Heart right ventricle (tissue), 16 donors: ENCODE measurements around the gene MAP3K7. TPM values are rescaled to one million over a fixed set of nuclear protein-coding genes. Genes with fewer than 3 reads are reported as not detected.
A peak's percentile ranks its signal among the peaks of the same experiment; 100 is the strongest.

Experiments
- ATAC-seq, 8 donors: fragments of 200-7000 bp; cut with Tn5 transposase; one replicate each; pipeline ENCODE4 v1.9.1; 2020; ENCODE audit warnings: mild to moderate bottlenecking in 8 of 8, moderate library complexity in 8 of 8, moderate number of reproducible peaks in 1 of 8
- DNase-seq, 2 donors: peaks; one replicate each; pipeline ENCODE4 v3.0.0-alpha.2; 2020
- H3K27ac ChIP-seq, 10 donors: fragments of 200-600 bp; sonication (generic) in 2 of 10; one replicate each; pipeline versions ENCODE4 v1.5.0 to v1.8.0; 2020 to 2022; ENCODE audit warnings: mild to moderate bottlenecking in 3 of 10
- H3K27me3 ChIP-seq, 7 donors: fragments of 200-600 bp; one replicate each; pipeline ENCODE4 v1.8.0; 2021 to 2022; ENCODE audit warnings: mild to moderate bottlenecking in 2 of 7
- H3K36me3 ChIP-seq, 9 donors: fragments of 200-600 bp; sonication (generic) in 1 of 9; one replicate each; pipeline versions ENCODE4 v1.5.0 to v1.8.0; 2020 to 2022; ENCODE audit warnings: mild to moderate bottlenecking in 2 of 9
- H3K4me1 ChIP-seq, 9 donors: fragments of 200-600 bp; sonication (generic) in 1 of 9; one replicate each; pipeline versions ENCODE4 v1.5.0 to v1.8.0; 2020 to 2022; ENCODE audit warnings: mild to moderate bottlenecking in 4 of 9
- H3K4me3 ChIP-seq, 10 donors: fragments of 200-600 bp; sonication (generic) in 2 of 10; one replicate each; pipeline versions ENCODE4 v1.5.0 to v1.8.0; 2020 to 2022; ENCODE audit warnings: mild to moderate bottlenecking in 7 of 10, moderate library complexity in 2 of 10
- H3K9me3 ChIP-seq, 11 donors: fragments of 200-600 bp in 10 of 11; sonication (generic) in 2 of 11; one replicate each; pipeline versions ENCODE4 v1.5.0 to v1.8.0; 2013 to 2022; ENCODE audit warnings: mild to moderate bottlenecking in 2 of 11, control low read depth in 1 of 11, moderate library complexity in 1 of 11
- CTCF ChIP-seq, 9 donors: fragments of 200-600 bp; sonication (generic) in 2 of 9; IDR thresholded peaks; one replicate each; pipeline versions ENCODE4 v1.5.0 to v1.8.0; 2021 to 2022; ENCODE audit warnings: antibody characterized with exemption in 9 of 9, mild to moderate bottlenecking in 5 of 9, moderate library complexity in 1 of 9
- WGBS, 2 donors: extraction: QIAGEN DNeasy Blood & Tissue Kit; methylation state at CpG; one replicate each; pipeline ENCODE4 v1.1.7; 2013; ENCODE audit warnings: inconsistent platforms in 1 of 2; 5-methylcytosine and 5-hydroxymethylcytosine counted together
- intact Hi-C, 10 donors: fragments of 100-400 bp; cut with DNase I; formaldehyde crosslinking; loops; one replicate each; pipeline versions ENCODE4 v1.11.1 to v1.14.2; 2022
- polyA plus RNA-seq, 2 donors: library from polyadenylated mRNA; stranded (reverse); fragments of 200-250 nt; gene quantifications; one replicate each; pipeline ENCODE4 v1.2.3, GENCODE V29; 2013
- total RNA-seq, 10 donors: library from RNA; stranded (reverse); fragmentation: NEBNext Ultra II Directional in 3 of 10; extraction: Animal tissue kit (Norgen Biotek cat#: 25700) in 3 of 10; gene quantifications; one replicate each; pipeline versions ENCODE4 v1.2.1 to v1.2.4, GENCODE V29; 2021 to 2023
- donor health status: Arrhythmogenic right ventricular cardiomyopathy.
- donor health status: ischemic (EF 13 %, LVEDD 7.1; RV severe dilation, severe dysfunction).
- donor health status: healthy with polysubstance abuse.
- donor health status: DM: no; HTN: yes; CAD: no.
- donor health status: DM: no; HTN: no; CAD: no.
- donor health status: ischemic (EF 25% LVEDD 6.9; RV normal size, moderate dysfunction).
- donor health status: ischemic (EF 25% LVEDD 5.7; RV mildly dilated, moderate dysfunction).
- donor health status: healthy.
- donor health status: DM: yes; HTN: yes; CAD: no.
- donor health status: Ischemic cardiomyopathy.
- donor health status: ischemic (EF 35%, LVEDD 5.7; RV mildly dilated, moderate dysfunction).
- donor health status: nonischemic (EF 11% LVEDD 7.7; RV severe dilation, severe dysfunction).
- donor health status: DM: yes; HTN: yes; CAD: no.
- donor health status: PGD.
- donor health status: ischemic (EF 29% LVEDD 5.4; RV normal size, mild dysfunction).
- donor health status: nonischemic (EF 23%, LVEDD 6.1; RV moderate dilation, normal function).

Gene MAP3K7
- total and polyA plus RNA-seq, 12 donors: 7.5 to 29.3 (median 20.1) TPM

GRCh38 chr6:90516074-90516660 lies 70.7 kb downstream of the MAP3K7 start:
- no peak for ATAC-seq
- Histone ChIP-seq H3K4me1 (no peaks in the 10 kb centered on the region), H3K4me3 (no peak overlapping the region), H3K36me3 (peaks cover 0 to 100% (median 26%) of the 10 kb centered on the region in 9 donors), H3K9me3 (no peaks in the 10 kb centered on the region), H3K27me3 (no peaks in the 10 kb centered on the region), H3K27ac (no peak overlapping the region)
- intact Hi-C loops: no loop called here
- no peak for DNase-seq
- 90 to 93% methylated on average over 6 of the region's 6 CpGs for WGBS, 2 donors
- TF ChIP-seq CTCF (IDR thresholded peaks at IDR 0.05): no peak

- H3K27me3 ChIP-seq: no peaks in the 10 kb centered on the region
- no peak overlapping the region for H3K4me3 ChIP-seq
- no peaks in the 10 kb centered on the region for H3K4me1 ChIP-seq
- H3K36me3 ChIP-seq: peaks cover 0 to 100% (median 24%) of the 10 kb centered on the region in 9 donors
- intact Hi-C loops: no loop called here
- peaks cover 0 to 3% (median 0%) of the 10 kb centered on the region in 11 donors for H3K9me3 ChIP-seq
- no peak for DNase-seq
- ATAC-seq: no peak
- H3K27ac ChIP-seq: no peak overlapping the region
- WGBS, 2 donors: 61 to 67% methylated on average over 3 of the region's 3 CpGs
- no peak for TF ChIP-seq CTCF (IDR thresholded peaks at IDR 0.05)
Measured at GRCh38 chr6:90514496-90514895, 72.4 kb downstream of the MAP3K7 start.

GRCh38 chr6:90508753-90509152 lies 78.1 kb downstream of the MAP3K7 start:
- H3K4me3 ChIP-seq: no peak overlapping the region
- 70 to 73% methylated on average over 5 of the region's 5 CpGs for WGBS, 2 donors
- H3K36me3 ChIP-seq: peaks cover 0 to 46% (median 13%) of the 10 kb centered on the region in 9 donors
- no peak overlapping the region for H3K27ac ChIP-seq
- intact Hi-C loops: no loop called here
- no peak for TF ChIP-seq CTCF (IDR thresholded peaks at IDR 0.05)
- no peaks in the 10 kb centered on the region for H3K4me1 ChIP-seq
- DNase-seq (no peak), ATAC-seq (no peak)
- no peaks in the 10 kb centered on the region for H3K27me3 ChIP-seq
- peaks cover 0 to 24% (median 6%) of the 10 kb centered on the region in 11 donors for H3K9me3 ChIP-seq

- H3K36me3 ChIP-seq: no peaks in the 10 kb centered on the region
- no peak overlapping the region for H3K4me3 ChIP-seq
- DNase-seq (no peak), ATAC-seq (peak in 4 of 8 donors; percentile 11 to 71 (median 50))
- peaks cover 0 to 6% (median 0%) of the 10 kb centered on the region in 9 donors for H3K4me1 ChIP-seq
- no peaks in the 10 kb centered on the region for H3K27me3 ChIP-seq
- 92 to 95% methylated on average over 3 of the region's 3 CpGs for WGBS, 2 donors
- TF ChIP-seq CTCF (IDR thresholded peaks at IDR 0.05): no peak
- peaks cover 0 to 9% (median 0%) of the 10 kb centered on the region in 11 donors for H3K9me3 ChIP-seq
- intact Hi-C loops: loop anchor here in 1 of 10 donors (5.0 kb wide), 1 partner anchor 499 kb away; no protein-coding TSS in a partner anchor
- H3K27ac ChIP-seq: no peak overlapping the region
Measured at GRCh38 chr6:90502866-90503407, 83.9 kb downstream of the MAP3K7 start.
